Activated CD8-positive, alpha-beta T cell treated with anti-CD3 and anti-CD28 coated beads for 36 hours (primary cell): ENCODE results near the gene CRTAC1. TPM values are rescaled to one million over a fixed set of nuclear protein-coding genes. Genes with fewer than 3 reads are reported as not detected.

ENCODE experiments used
- ATAC-seq: fragments of 200-7000 bp; cut with Tn5 transposase; one replicate; pipeline ENCODE4 v1.10.0; 2021; ENCODE audit warnings: mild to moderate bottlenecking, moderate library complexity
- CTCF ChIA-PET: fragments of 350-600 bp; sonication (Branson Sonifier 250); formaldehyde crosslinking; loops from one replicate; lab custom pipeline; 2021; ENCODE audit warnings: antibody characterized with exemption; lab: Charles Lee
- POLR2A ChIA-PET: fragments of 350-600 bp; sonication (Branson Sonifier 250); formaldehyde crosslinking; loops from one replicate; lab custom pipeline; 2021; ENCODE audit warnings: antibody characterized with exemption; lab: Charles Lee
- DNase-seq: peaks from one replicate; pipeline ENCODE4 v3.0.0-alpha.2; 2020
- H3K27ac Mint-ChIP-seq: one replicate; pipeline ENCODE4 v1.8.0; 2021; ENCODE audit warnings: mild to moderate bottlenecking, mixed read lengths
- H3K27me3 Mint-ChIP-seq: one replicate; pipeline ENCODE4 v1.8.0; 2021; ENCODE audit warnings: mixed read lengths
- H3K36me3 Mint-ChIP-seq: one replicate; pipeline ENCODE4 v1.8.0; 2021; ENCODE audit warnings: low read depth, mixed read lengths
- H3K4me1 Mint-ChIP-seq: one replicate; pipeline ENCODE4 v1.8.0; 2021; ENCODE audit warnings: low read depth, mixed read lengths
- H3K4me3 Mint-ChIP-seq: one replicate; pipeline ENCODE4 v1.8.0; 2021; ENCODE audit warnings: mild to moderate bottlenecking, moderate library complexity, mixed read lengths
- H3K9me3 Mint-ChIP-seq: one replicate; pipeline ENCODE4 v1.8.0; 2021; ENCODE audit warnings: mixed read lengths
- CTCF ChIP-seq: fragments of 200-600 bp; IDR thresholded peaks from one replicate; pipeline ENCODE4 v1.8.0; 2022; ENCODE audit warnings: antibody characterized with exemption, mild to moderate bottlenecking
- intact Hi-C: fragments of 100-400 bp; cut with micrococcal nuclease; formaldehyde crosslinking; loops from one replicate; pipeline ENCODE4 v1.10.0; 2022
- total RNA-seq, 2 experiments: library from RNA; stranded (reverse); gene quantifications; one replicate each; pipeline ENCODE4 v1.2.3, GENCODE V29; 2021

Gene CRTAC1
- total RNA-seq, 2 experiments from 2014 or later: not detected

GRCh38 chr10:97896756-97897358 lies 133.6 kb downstream of the CRTAC1 start:
- ChIA-PET POLR2A (no interaction called here), CTCF (no interaction called here)
- H3K9me3 Mint-ChIP-seq: no peaks in the 10 kb centered on the region
- TF ChIP-seq CTCF: no peak
- H3K36me3 Mint-ChIP-seq: no peaks in the 10 kb centered on the region
- no peak overlapping the region for H3K27ac Mint-ChIP-seq
- no peak overlapping the region for H3K4me3 Mint-ChIP-seq
- ATAC-seq: no peak
- intact Hi-C loops: no loop called here
- H3K4me1 Mint-ChIP-seq: no peaks in the 10 kb centered on the region
- no peak for DNase-seq
- H3K27me3 Mint-ChIP-seq: peaks cover 1% of the 10 kb centered on the region

GRCh38 chr10:97895915-97896314 lies 134.5 kb downstream of the CRTAC1 start:
- ChIA-PET CTCF (no interaction called here), POLR2A (no interaction called here)
- H3K4me1 Mint-ChIP-seq: no peaks in the 10 kb centered on the region
- H3K9me3 Mint-ChIP-seq: no peaks in the 10 kb centered on the region
- no peak overlapping the region for H3K4me3 Mint-ChIP-seq
- DNase-seq: no peak
- peaks cover 1% of the 10 kb centered on the region for H3K27me3 Mint-ChIP-seq
- no peak for ATAC-seq
- no peak for TF ChIP-seq CTCF
- no peak overlapping the region for H3K27ac Mint-ChIP-seq
- intact Hi-C loops: no loop called here
- no peaks in the 10 kb centered on the region for H3K36me3 Mint-ChIP-seq

- intact Hi-C loops: no loop called here
- DNase-seq: no peak
- POLR2A ChIA-PET: no interaction called here
- no peaks in the 10 kb centered on the region for H3K9me3 Mint-ChIP-seq
- H3K27me3 Mint-ChIP-seq: peaks cover 1% of the 10 kb centered on the region
- ATAC-seq: no peak
- no peaks in the 10 kb centered on the region for H3K36me3 Mint-ChIP-seq
- H3K4me3 Mint-ChIP-seq: no peak overlapping the region
- no peak overlapping the region for H3K27ac Mint-ChIP-seq
- CTCF ChIA-PET: no interaction called here
- TF ChIP-seq CTCF: no peak
- H3K4me1 Mint-ChIP-seq: no peaks in the 10 kb centered on the region
Measured at GRCh38 chr10:97895084-97895483, 135.3 kb downstream of the CRTAC1 start.

- CTCF ChIA-PET: interaction anchor here (0.7 kb wide), 1 partner anchor 202 kb away, joined by 3 read pairs; no protein-coding TSS in a partner anchor
- Mint-ChIP-seq H3K9me3 (no peaks in the 10 kb centered on the region), H3K4me3 (no peak overlapping the region)
Measured at GRCh38 chr10:97894092-97894491, 136.3 kb downstream of the CRTAC1 start.

More at GRCh38 chr10:97894092-97894491, 136.3 kb downstream of the CRTAC1 start:
- peaks cover 1% of the 10 kb centered on the region for H3K27me3 Mint-ChIP-seq
- TF ChIP-seq CTCF: no peak
- H3K36me3 Mint-ChIP-seq: no peaks in the 10 kb centered on the region
- no peak for ATAC-seq
- no peak for DNase-seq
- H3K27ac Mint-ChIP-seq: no peak overlapping the region
- POLR2A ChIA-PET: no interaction called here
- intact Hi-C loops: no loop called here
- H3K4me1 Mint-ChIP-seq: no peaks in the 10 kb centered on the region
